SH-SY5Y (cell line): ENCODE results near the gene GAK.

Experiments used
- GATA2 ChIP-seq: IDR thresholded peaks from 2 replicates; pipeline ENCODE4 v1.6.1; 2011; ENCODE audit warnings: mild to moderate bottlenecking, low read depth, low read length
- GATA3 ChIP-seq: IDR thresholded peaks from 2 replicates; pipeline ENCODE4 v1.6.1; 2011; ENCODE audit warnings: low read depth, mild to moderate bottlenecking, low read length, moderate library complexity

DNA sequence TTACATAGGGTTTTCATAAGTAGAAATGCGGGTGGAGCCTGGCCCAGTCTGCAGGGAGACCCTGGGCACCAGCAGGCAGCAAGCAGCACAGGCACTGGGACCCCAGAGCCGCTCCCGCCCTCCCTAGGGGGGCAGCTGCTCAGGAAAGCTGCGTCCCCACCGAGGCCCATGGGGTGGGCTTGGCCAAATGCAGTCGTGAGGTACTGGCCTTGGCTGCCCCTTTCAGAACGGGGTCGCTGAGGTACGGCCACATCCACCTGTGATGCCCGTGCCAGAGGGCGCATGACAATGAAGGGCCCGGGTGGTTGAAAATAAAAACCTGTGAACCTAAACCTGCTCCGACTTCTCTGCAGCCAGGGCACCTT, 16.8 kb upstream of the GAK start:
- TF ChIP-seq GATA3 = no peak
- no peak for TF ChIP-seq GATA2
